Measurements from ENCODE around the gene MACROD2.

GRCh38 chr20:14561741-14562221 lies 566.5 kb downstream of the MACROD2 start:
- TF ChIP-seq CTCF (IDR thresholded peaks at IDR 0.05) (no peak), EZH2 (IDR thresholded peaks at IDR 0.05; ENCODE audit: borderline replicate concordance, insufficient read depth, low read depth, low read length, poor library complexity, severe bottlenecking) (no peak)
